ENCODE measurements around the gene ITPK1.

ITPK1 gene

DNA sequence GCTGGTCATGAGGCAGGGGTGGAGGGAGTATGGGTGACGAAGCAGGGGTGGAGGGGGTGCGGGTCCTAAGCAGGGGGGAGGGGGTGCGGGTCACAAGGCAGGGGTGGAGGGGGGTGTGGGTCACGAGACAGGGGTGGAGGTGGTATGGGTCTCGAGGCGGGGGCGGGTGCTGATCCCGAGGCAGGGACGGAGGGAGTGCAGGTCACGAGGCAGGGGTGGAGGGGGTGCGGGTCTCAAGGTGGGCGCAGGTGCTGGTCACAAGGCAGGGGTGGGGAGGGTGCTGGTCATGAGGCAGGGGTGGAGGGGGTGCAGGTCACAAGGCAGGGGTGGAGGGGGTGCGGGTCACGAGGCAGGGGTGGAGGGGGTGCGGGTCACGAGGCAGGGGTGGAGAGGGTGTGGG is 56.5 kb downstream of the ITPK1 start:
- no peak for DNase-seq

DNA sequence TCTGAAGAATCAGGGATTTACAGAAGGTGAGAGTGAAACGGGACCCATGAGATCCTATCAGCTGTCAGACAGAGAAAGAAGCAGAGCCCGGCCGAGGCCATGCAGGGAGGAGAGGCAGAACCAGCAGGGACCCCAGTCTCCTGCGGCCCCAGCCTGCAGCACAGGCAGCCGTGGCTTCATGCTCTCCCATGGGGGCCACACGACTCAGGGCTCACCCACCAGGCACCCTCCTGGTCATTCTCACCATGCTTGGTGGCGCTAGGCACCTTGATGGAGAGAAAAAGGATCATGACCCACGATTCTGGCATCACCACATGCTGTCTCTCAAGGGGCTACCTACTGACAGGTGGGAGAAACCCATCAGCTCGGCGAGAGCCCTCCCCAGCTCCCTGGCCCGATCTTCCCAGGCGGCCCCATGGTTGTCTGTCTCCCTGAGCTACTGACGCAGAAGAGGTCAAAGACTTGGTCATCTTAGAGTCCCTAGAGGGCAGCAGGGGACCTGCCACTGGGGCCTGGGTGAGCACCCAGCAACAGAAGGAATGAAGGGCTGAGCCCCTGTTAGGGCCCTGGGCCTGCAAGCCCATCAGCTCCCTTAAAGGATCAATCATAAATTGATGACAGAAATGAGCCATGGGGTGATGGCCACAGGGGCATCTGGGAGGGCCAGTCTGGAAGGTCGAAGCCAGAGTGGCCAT is 58.0 kb downstream of the ITPK1 start:
- DNase-seq: no peak

DNA sequence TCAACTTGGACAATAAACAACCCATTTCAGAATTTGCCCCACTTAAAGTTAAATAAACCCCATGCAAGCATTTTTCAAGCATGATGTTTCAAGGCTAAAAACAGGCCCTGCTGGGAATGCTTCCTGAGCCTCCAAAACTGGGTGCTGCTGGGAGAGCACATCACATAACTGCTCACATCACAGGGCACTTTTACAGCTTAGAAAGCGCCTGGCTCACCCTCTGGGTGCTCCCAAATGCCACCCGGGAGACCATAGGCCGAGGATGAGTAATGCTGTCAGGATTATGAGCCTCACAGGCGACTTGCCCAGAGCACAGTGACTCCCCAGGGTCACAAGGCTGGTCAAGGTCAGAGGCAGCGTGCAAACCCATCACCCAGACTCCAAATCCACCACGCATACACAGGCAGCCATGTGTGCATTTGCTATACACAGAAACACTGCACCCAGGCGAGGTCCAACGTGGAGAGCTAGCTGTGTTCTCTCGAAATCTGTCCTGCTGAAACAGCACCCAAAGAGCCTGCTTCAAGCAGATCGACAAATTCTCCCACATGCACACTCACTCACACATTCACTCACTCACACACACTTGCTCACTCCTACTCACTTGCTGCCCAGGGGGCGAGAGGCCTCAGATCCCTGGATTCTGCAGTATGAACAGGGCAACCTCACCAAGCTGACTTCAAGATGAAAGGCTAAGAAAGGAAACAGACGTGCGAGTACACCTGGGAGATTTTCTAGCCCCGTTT is 58.7 kb downstream of the ITPK1 start:
- no peak for DNase-seq

DNA sequence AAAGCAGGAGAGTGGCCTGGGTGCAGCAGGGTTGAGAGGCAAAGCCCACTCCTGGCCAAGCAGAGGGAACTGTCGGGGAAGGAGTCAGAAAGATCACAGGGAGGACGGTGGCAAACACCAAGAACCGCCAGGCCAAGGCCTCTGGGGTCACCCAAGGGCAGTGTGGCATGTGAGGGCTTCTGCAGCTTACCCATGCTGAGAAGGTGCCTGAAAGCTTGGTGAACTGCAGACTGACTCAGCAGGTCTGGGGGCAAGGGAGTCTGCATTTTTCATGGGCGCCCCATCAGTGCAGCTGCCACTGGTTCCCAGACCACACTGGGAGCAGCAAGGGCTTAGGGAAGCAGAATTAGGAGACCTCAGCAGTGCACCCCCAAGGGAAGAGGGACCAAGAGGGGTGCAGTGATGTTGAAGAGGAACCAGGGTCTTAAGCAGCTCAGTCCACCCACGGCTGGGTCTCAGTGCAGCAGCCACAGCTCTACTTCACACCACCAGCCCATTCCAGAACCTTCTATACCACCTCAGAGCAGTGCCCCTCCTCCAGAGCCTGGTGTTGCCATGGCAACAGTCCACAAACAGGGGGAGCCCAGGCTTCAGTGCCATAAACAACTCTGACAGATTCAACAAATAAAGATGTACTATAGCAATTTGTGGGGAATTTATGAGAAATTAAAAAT is 59.4 kb downstream of the ITPK1 start:
- DNase-seq: no peak

DNA sequence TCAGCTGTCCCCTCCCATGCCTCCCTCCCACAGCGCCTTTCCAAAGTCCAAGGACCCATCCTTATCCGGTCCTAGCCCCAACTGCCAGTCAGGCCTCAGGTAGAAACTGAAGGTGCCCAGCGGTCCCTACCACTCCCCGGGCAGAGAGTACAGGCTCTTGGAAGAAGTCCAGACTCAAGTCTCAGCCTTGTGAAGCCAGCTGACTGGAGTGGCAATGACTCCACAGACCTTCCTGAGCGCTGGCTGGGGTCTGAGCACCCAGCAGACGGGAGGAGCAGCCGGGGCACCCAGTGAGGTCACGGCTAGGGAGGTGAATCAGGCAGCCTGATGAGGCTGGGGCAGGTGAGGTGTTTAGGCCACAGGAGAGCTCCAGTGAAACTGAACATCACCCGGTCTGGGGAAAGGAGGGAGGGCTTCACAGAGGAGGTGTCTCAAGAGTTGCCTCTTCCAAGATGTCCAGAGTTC is 60.0 kb downstream of the ITPK1 start:
- DNase-seq: no peak

DNA sequence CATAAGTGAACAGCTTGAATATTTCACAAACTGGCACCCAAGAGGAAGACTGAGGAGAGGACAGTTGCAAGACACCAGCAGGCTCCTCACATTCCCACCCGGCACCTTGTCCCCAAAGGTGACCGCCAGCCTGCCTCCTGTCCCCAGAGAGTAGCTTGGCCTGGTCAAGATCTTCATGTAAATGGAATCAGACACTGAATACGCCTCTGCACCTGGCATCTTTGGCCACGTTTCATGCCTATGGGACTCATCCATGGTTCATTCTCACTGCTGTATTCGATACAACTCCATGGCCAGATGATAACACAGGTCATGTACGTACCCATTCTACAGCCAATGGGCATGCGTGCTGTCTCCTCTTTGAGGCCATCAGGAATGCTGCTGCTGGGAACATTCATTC is 60.8 kb downstream of the ITPK1 start:
- DNase-seq: no peak

DNA sequence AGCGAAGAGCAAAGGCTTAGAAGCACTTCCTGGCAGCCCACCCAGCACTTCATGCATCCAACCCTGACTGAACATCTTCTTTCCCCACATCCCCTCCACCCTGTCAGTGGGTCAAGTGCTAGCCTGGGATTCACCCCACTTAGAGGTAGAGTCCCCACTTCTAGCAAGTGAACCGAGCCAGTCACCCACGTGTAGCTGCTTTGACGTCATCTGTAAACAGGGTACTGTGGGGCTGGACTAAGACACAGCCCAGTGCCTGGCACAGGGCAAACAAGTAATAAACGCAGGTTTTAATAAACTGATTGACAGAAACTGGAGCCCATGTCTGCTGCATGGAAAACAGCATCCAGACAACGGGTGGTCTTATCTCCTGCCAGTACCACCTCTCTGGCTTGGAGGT is 61.7 kb downstream of the ITPK1 start:
- DNase-seq: no peak

DNA sequence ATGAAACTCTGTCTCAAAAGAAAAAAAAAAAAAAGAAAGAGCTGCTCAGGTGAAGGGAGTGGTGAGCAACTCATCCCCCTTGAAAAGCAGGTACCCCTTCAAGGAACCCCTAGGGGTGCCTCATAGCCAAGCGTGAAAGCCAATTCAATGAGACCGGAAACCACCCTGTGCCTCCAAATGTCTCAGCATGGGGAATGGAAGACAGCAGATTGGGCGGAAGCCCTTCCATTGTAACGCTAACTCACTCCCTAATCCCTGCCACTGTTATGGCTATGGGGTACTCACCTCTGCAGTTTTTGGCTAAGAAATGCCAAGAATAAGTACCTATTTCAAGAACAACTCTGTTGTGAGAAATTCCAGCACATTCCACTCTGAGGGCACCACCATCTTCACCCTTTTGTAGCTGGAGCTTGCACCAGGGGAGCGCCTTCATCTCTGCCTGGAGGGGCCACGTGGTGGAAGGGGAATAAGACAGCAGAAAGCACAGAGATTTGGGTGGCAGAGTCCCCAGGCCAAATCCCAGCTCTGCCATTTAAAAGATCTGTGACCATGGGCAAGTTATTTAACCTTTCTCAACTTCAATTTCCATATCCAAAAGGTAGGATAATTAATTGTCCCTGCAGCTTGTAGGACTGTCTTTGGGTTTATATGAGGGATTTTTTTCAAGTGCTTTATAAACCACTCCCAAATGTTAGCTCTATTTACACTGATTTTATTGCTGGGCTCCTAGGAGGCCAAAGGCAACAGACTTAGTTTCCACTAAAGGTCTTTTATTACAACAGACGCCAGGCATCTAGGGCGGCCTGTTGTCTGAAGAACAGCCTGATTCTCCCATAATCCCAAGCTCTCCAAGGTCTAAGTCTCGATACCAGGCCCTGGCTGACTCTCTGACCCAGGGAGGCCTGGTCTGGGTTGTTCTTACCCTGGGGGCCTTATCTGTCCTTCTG is 63.9 kb downstream of the ITPK1 start:
- no peak for DNase-seq

DNA sequence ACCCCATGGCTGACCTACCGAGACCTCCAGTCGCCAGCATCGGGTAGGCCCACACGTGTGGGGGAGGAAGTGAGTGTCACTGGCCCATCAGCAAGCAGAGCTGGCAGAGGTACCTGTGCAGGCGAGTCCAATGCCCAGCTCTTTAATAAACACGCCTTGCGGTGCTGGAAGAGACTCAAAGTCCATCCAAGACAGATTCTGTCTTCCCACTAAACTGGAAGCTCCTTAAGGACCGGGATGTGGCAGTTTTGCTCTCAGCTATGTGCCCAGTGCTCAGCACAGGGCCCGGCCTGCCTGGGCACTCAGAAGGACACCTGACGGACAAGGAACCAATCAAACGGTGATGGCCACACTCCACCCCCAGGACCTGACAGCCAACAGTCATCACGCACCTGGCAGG is 65.0 kb downstream of the ITPK1 start:
- DNase-seq: no peak

DNA sequence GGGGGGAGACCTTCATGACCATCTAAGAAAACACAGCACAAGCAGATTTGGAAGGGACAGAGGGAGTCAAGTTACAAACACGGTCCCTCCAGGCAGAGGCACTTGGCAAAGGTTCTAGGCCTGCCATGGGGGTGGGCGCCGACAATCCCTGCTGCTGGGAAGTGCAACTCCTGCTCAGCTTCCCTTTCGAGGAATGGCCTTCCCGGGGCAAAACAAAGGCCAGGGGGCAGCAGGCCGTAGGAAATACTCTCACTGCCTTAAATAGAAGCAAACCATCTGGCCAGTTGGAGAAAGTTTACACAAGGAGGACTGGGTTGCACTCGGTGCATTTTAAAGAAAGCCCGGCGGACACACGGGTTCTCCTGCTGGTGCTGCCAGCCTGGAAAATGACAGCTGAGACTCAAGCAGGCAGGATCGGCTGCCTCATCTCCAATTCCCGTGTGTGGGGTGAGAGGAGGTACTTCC is 65.8 kb downstream of the ITPK1 start:
- DNase-seq: no peak

DNA sequence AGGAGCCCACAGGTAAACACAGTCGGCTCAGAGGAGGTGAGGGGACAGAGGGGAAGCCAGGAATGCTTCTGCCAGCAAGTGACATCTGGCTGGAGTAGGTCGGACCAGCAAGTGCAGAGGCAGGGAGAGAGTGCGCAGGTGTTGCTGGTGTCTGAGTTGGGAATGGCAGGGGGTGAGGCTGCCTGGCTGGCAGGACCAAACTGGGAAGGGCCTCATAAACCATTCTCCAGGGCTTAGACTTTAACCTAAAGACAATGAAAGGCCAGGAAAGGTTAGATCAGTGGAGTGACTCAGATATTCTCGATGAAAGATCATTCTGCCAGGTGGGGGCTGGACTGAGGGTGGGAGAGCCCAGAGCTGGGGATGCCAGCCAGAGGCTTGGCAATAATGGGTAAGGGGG is 66.4 kb downstream of the ITPK1 start:
- no peak for DNase-seq

DNA sequence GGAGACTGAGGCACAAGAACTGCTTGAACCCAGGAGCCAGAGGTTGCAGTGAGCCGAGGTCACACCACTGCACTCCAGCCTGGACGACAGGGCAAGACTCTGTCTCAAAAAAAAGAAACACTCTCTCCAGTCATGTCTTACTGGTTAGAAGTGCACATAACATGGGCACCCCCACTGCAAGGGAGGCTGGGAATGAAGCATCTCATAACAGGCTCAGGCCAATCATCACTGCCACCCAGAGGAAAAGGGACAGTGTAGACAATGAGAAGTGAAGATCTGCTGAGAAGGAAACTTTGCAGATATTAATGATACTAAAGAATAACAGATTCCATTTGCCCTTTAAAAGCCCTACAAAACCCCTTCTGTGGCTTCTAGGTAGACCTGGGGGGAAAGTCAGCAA is 66.9 kb downstream of the ITPK1 start:
- DNase-seq: no peak

DNA sequence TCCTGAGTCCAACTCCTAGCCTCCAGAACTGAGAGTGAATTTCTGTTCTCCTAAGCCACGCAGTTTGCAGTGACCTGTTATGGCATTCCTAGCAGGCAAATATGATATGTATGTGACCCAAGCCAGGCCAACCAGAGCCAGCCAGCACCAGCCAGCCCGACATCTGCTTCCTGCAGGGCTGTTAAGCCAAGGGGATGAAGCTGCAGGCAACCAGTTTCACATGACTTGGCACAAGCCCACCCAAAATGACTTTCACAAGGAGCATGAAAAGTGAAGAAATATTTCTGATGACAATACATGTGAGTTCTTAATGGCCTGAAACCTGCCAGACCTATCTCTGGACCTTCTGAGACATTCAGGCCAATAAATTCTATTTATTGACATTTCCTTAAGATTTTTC is 68.1 kb downstream of the ITPK1 start:
- peak; percentile 50 to 58 for DNase-seq

DNA sequence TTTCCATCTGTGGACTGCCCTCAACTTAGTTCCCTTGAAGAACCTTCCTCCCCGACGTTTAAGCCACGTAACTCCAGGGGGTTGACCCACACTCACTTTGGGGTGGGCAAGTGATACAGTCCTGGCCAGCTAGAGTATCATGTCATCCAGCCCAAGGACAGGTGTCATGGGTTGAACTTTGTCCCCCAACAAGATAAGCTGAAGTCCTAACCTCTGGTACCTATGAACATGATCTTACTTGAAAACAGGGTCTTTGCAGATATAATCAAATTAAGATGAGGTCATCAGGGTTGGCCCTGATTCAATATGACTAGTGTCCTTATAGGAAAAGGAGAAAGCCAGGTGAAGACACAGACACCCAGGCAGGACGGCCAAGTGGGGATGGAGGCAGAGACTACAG is 68.6 kb downstream of the ITPK1 start:
- DNase-seq: no peak

DNA sequence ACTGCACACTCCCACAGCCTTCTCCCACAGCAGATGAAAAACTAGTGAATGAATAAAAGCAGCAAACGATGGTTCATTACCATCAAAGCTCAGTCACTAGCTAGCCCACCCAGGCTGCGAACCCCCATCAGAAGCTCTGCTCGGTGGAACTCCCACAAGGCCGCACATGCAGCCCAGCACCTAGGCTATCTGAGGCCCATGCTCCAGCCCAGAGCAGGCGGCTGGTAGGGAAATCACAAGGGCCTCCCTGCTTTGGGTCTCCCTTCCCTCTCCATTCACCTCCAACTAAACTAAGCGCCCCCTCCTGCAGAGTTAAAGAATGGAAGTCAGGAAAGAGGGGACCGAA is 69.0 kb downstream of the ITPK1 start:
- no peak for DNase-seq

DNA sequence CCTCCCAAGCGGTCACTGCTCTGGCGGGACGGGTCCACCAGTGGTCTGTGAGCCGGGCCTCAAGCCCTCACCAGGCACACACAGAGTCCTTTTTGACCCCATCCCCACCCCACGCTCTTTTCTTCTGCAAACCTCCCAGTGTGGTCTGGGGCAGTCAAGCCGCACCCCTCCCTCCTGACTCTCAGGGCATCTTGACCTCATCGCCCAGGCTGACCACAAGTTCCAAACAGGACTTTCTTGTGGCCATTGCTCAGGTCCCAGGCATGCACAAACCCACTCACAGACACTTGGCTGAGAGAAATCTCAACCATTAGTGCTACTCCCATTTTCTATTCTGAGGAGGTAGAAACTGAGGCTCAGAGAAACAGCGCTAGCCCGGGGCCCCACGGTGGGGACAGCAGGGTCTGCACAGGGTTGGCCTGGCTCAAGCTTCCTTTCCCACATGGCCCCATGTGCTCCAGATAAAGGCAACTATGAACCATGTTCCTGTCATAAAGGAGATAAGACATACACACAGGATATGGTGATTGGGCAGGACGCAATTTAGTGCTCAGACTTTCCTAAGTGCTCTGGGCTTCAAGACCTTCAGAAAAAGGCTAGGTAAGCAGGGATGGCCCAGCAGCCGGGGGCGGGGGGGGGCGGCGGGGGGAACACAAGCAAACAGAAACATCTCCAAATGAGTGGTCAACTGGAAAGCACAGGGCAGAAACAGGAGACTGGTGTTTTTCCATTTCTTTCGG is 69.6 kb downstream of the ITPK1 start:
- DNase-seq: no peak

DNA sequence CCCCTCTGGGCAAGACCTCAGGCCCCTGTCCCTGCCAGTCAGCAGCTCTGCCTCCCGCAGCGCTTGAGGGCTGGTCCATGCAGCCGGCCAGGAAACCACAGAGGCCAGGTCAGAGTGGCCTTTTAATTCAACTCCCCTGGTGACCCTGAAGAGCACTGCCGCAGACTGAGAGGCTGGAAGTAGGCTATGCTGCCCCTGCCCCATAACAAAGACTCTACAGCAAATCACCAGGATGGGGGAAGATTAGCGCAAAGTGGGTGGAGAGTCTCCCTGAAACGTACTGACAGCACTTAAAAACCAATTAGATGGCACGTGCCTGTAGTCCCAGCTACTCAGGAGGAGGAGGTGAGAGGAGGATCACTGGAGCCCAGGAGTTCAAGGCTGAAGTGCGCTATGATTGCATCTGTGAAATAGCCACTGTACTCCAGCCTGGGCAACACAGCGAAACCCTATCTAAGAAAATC is 70.5 kb downstream of the ITPK1 start:
- peak in 1 of 2 donors; percentile 6 for DNase-seq

DNA sequence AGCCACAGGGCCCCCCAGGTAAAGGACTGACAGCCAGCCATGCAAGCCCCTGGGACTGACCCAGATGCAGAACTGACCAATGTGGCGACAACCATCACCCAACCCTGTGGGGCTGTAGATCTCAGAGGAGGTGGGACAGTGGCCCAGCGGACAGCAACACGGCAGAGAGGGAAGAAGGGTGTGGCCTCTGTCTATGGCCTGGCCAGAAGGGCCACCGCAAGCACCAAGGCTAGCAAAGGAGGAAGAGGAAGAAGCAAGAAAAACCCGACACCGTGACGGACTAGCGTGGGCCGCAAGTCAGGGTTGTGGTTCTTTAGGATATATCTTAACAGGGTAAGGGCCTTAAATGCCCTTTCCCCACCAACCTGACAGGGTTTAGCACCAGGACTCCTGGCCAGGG is 71.2 kb downstream of the ITPK1 start:
- DNase-seq: peak; percentile 88 to 93

DNA sequence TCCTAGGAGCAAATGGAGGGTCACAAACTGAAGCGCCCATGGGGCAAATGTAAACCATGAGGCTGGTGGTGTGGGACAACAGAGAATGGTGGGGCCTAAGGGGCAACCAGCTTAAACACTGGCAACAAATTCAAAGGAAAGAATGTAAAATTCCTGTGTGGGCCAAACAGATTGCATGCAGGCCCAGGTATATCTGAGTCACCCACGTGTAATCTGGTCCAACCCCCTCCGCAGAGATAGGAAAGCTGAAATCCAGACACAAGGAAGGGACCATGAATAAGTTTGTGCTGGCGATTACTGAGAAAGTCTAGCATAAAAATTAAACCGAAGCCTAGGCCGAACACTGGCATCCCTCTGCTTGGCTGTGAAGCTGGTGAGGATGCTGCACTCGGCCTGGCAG is 71.6 kb downstream of the ITPK1 start:
- no peak for DNase-seq

DNA sequence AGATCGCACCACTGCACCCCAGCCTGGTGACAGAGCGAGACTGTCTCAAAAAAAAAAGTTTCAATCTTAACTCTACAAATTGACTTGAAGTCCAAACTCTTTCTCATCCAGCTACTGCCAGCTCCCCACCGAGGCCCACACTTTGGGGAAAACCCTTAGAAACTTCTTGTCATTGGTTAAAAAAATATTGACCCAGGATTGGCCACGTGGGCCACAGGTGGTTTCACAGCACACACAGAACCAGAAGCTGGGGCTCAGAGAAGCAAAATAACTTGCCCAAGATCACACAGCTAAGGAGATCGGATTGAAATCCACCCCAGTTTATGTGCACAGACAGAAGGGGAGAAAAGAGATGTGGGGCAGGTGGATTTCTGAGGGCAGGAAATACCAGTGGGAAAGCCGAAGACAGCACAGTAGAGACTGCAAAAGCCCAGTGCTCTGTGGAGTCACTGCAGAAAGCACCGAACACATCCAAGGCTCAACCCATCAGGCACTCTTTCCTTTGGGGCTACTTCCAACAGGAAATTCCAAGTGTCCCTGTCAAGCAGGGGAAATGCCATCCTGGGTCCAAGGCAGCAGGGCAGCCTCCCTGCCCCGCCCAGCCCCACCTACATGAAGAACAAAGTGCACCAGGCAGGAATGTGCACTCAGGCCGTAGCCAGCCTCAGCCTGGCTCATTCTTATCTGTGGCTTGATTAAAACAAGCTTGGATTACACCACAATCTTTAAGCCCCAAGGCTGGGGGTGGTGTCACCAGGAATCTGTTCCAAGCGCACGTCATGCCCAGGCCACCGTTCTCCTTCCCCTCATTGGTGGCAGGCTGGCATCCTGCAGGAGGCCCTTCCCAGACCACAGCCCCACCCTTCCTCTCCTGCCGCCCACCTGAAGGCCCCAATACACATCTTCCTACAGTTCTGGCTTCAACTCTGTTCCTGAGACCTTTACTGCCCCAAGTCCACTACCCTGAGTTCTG is 72.5 kb downstream of the ITPK1 start:
- DNase-seq: peak; percentile 71 to 81

DNA sequence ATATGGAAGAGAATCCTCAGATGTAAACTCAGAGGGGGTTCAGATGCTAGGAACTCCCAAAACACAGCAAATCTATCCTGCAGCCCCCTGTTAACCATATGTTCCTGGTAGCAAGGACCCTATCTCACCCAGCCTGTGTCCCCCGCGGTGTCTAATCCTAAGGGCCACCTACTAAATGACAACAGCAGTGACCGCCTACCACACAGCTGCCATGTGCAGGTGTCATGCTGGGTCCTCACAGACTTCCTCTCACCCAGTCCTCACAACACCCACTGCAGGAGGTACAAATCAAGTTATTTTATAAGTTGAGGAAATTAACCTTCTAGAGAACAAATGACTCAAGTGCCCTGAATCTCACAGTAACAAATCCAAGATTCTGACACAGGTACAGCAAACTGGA is 73.9 kb downstream of the ITPK1 start:
- DNase-seq: no peak
